ENCODE data around the gene TBX3. TPM values are rescaled to one million over a fixed set of nuclear protein-coding genes. Genes with fewer than 3 reads are reported as not detected.

Gene TBX3
- total and polyA plus RNA-seq, 12 donors: 4.0 to 32.4 (median 11.4) TPM

DNA sequence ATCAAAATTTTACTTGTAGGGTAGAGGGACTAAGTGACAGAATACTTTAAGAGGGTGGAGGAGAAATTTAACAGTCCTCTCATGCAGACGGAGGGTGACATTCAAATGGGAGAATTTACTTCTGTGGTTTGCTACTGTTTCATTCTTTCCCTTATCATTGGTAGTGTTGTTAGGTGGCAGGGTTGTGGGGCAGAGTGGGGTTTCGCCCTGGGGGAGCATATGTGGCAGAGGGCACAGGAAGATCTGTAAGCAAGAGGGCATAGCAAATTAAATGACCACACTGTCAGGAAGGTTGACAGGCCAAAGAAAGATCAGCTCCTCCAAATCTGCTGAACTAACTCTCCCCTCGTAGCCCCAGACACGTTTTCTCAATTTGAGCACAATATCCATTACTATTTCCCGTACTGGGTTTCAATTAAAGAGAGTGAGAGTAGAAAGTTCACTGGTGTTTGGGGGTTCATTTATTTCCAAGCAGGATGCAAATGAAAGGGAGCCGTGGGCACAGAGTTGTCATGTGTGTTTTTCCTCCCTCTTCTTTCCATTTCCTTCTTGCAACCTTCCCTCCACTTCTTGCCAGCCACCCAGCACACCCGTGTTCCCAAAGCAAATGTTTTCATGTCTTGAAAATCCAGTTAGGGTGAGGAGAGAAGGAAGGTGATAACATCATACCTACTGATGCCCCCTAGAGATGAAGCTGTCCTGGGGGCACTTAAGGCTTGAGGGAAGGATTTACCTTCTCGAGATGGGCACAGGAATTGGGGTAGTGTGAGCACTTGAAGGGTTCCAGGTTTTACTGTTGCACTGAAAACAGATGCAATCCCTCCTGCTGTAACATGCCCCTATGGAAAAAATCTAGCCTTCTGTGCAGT is 6.5 kb upstream of the TBX3 start:
- DNase-seq (no peak), ATAC-seq (no peak)
- TF ChIP-seq CTCF (IDR thresholded peaks at IDR 0.05): no peak
- Histone ChIP-seq H3K36me3 (no peaks in the 10 kb centered on the region), H3K27me3 (peaks cover 35 to 100% (median 99%) of the 10 kb centered on the region in 7 donors), H3K4me1 (peaks cover 2 to 30% (median 15%) of the 10 kb centered on the region in 9 donors), H3K4me3 (no peak overlapping the region), H3K27ac (no peak overlapping the region), H3K9me3 (no peaks in the 10 kb centered on the region)
- 65 to 76% methylated on average over 8 of the region's 8 CpGs for WGBS, 2 donors
- intact Hi-C loops (cut with DNase I): loop anchor here in 1 of 10 donors (10.0 kb wide), 1 partner anchor 324 kb away; no protein-coding TSS in a partner anchor

DNA sequence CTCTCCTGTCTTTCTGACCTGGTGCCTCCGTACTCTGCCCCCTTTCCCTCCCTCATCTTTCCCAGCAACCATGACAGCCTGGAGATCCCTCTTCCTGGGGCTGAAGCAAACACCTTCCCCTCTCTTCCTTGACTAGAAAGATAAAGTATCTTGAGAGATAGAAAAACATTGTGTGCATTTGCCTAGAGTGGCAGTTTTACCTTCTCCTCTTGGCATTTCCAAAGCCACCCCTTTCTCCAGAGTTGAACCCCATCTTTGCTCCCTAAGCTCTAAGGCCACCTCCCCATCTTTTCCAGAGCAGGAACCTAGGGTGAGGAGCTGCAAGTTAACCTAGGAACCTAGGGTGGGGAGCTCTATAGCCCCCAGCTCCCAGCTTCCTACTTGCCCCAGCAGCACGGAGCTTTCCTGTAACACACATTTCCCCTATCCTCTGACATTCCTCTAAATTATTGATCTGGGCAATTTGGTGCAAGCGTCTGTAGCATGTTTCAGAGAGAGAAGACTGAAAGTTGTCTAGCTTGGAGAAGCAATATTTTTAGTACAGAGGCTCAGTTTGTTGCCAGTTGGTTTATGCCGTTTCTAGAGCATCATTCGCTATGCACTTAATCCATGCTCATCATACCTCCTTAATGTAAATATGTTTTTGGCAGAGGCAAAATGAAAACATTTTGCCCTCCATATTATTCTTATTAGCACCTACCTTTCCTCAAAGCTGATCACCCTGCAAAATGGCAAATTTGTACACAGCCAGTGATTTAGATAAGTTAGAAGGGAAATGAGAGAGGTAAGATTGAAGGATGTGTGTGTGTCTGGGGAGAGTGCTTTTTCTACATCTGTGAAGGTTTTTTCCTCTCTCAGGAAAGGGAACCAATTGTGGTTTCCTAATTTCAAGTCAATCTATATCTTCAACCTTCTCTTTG is 5.4 kb upstream of the TBX3 start:
- H3K27me3 ChIP-seq: peaks cover 27 to 100% (median 93%) of the 10 kb centered on the region in 7 donors
- H3K4me3 ChIP-seq: no peak overlapping the region
- H3K9me3 ChIP-seq: no peaks in the 10 kb centered on the region
- WGBS, 2 donors: 45 to 58% methylated on average over 5 of the region's 5 CpGs
- ATAC-seq: no peak
- TF ChIP-seq CTCF (IDR thresholded peaks at IDR 0.05): no peak
- peaks cover 9 to 39% (median 23%) of the 10 kb centered on the region in 9 donors for H3K4me1 ChIP-seq
- DNase-seq: no peak
- intact Hi-C loops (cut with DNase I): loop anchor here in 3 of 10 donors (10.0 kb wide), 2 partner anchors 265 to 645 kb away; no protein-coding TSS in a partner anchor
- no peaks in the 10 kb centered on the region for H3K36me3 ChIP-seq
- H3K27ac ChIP-seq: no peak overlapping the region

- TF ChIP-seq CTCF (IDR thresholded peaks at IDR 0.05): no peak
- WGBS, 2 donors: 22 to 24% methylated on average over 4 of the region's 4 CpGs
- Histone ChIP-seq H3K36me3 (no peaks in the 10 kb centered on the region), H3K4me3 (no peak overlapping the region), H3K27me3 (peaks cover 23 to 100% (median 83%) of the 10 kb centered on the region in 7 donors), H3K27ac (no peak overlapping the region), H3K4me1 (peaks cover 9 to 39% (median 23%) of the 10 kb centered on the region in 9 donors), H3K9me3 (no peaks in the 10 kb centered on the region)
- no peak for ATAC-seq
- DNase-seq: no peak
- intact Hi-C loops (cut with DNase I): loop anchor here in 3 of 10 donors (10.0 kb wide), 2 partner anchors 266 to 646 kb away; no protein-coding TSS in a partner anchor
Measured at GRCh38 chr12:114688256-114688845, 4.4 kb upstream of the TBX3 start.
